GM19023 (cell line): ENCODE data around the gene ULBP2.

Source experiments
- ATAC-seq: cut with Tn5 transposase; IDR thresholded peaks from one replicate; pipeline ENCODE4 v1.9.1; 2021; ENCODE audit warnings: mild to moderate bottlenecking, moderate library complexity; ENCODE audit not compliant: unreplicated experiment

Gene ULBP2, protein sequence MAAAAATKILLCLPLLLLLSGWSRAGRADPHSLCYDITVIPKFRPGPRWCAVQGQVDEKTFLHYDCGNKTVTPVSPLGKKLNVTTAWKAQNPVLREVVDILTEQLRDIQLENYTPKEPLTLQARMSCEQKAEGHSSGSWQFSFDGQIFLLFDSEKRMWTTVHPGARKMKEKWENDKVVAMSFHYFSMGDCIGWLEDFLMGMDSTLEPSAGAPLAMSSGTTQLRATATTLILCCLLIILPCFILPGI

GRCh38 chr6:149941583-149942460, at the start of gene ULBP2:
TSS of gene ULBP2 (plus strand) at chr6:149942014. CDS start at chr6:149942073, 59 bp downstream.
- peak; percentile 40 for ATAC-seq

DNA sequence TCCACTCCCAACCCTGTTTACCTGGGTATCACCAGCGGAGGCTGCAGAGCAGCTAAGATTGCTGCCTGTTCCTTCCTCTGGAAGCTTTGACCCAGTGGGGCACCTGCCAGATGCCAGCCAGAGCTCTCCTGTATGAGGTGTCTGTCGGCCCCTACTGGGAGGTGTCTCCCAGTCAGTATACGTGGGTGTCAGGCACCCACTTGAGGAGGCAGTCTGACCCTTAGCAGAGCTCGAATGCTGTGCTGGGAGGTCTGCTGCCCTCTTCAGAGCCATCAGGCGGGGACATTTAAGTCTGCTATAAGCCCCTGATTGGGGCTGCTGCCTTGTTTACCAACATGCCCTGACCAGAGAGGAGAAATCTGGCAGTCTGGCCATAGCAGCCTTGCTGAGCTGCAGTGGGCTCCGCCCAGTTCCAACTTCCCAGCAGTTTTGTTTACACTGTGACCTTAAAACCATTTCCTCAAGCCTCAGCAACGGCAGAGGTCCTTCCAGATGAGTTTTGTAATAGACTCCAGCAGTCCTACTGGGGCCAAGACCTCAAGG, 46.7 kb upstream of the ULBP2 start:
- ATAC-seq = no peak

- ATAC-seq = no peak
Observed at GRCh38 chr6:149895833-149896271, 46.0 kb upstream of the ULBP2 start.

- no peak for ATAC-seq
Observed at GRCh38 chr6:149896491-149896890, 45.3 kb upstream of the ULBP2 start.

DNA sequence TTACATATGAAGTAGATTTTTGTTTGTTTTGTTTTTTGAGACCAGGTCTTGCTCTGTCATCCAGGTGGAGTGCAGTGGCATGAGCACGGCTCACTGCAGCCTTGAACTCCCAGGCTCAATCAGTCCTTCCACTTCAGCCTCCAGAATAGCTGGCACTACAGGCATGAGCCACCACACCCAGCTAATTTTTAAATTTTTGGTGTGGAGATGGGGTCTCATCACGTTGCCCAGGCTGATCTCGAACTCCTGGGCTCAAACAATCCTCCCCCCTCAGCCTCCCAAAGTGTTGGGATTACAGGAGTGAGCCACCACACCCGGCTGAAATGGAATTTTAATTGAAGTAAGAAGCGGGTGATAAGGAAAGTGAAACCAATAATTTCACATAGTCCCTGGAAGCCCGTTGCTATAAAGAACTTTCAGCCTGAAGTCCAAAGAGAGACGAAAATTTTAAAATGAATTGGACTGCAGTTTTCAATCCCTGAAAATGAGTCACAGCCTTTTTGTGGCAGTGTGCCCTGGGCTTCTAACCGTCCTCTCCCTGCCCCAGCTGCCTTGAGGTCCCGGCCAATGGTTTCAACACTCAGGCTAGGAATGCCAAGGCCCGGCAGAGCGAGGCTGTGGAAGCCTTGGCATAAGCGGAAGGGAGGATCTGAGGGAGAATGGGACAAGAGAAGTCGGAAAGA, 44.7 kb upstream of the ULBP2 start:
- no peak for ATAC-seq

DNA sequence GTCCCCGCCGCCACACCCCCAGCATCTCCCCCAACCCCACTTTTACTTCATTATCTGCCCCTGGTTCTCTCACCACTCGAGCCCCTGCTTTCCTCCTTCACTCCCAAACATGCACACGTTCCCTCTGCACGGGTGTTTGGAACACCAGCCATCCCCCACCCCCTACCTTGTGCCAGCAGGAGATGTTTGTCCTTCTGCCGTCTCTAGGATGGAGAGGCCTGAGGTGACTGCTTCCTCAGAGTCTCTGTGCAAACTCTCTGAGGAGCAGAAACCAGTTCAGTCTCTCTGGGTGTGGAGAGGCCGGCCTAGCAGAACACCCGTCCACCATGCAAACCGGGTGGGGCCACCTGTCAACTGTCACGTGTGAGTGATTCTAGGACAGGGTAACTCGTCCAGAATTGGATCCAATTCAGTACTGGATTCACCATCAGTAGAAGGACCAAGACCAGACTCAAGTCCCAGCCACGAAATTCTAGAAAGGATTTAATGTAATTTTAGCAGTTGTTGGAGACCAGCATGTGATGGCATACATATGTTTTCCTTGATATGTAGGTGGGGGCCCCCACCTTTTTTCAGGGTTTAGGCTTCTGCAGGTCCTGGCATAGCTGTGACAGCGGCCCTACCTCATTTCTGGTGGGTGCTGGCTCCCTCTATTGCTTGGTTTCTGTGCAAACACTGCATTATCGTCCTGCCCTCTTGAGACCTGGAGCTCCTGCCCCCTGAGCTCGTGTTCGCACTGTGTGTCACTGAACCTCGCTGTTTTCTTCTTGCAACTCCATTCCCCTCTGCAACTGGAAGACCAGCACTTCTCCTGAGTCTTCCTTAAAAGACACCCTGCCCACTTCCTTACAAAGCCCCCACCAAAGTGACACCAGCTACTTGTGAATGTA, 43.7 kb upstream of the ULBP2 start, which contains the start of gene RAET1E:
Gene RAET1E, minus strand, starts transcription at position 259 of the 890 bp plus-strand sequence. CDS start 7,212 bp downstream, outside the sequence.
- no peak for ATAC-seq

GRCh38 chr6:149898966-149899365, 42.8 kb upstream of the ULBP2 start:
- no peak for ATAC-seq

GRCh38 chr6:149899486-149899885, 42.3 kb upstream of the ULBP2 start:
- ATAC-seq = no peak

GRCh38 chr6:149899926-149900619, 41.7 kb upstream of the ULBP2 start:
- ATAC-seq = no peak

DNA sequence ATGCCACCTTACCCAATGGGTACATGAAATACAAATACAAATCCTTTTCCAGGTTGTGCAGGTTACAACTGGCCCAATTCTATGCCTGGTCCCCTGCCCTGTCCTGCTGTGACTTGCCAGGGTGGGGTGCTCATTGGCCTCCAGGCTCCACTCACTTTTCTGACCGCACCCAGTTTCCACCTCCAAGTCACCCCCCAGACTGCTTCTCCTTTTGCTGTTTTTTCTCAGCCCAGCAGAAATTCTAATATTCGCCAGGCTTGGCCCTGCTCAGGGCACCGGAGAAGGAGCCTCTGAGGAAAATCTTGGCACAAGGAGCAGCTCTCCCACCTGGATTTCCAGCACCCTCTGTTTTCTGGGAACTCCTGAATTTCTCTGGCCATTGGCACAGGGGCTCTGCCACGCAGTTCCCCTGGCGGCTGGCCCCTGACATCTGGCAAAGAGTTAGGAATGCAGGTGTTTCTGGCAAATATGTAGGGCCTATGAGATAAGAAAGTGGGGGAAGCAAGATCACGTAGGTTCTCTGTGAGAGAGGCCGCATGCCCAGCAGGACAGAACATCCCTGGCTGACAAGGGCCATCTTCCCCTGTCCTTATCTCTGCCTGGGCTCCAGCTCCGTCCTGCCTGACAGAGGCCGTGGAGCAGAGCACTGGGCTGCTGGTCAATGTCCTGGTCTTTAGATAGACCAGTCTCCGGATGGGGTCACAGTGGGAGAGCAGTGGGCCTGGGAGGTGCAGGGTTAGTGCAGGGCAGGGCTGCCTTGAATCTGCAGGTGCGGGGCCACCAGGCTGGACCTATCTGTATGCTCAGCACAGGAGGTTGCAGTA, 41.0 kb upstream of the ULBP2 start:
- ATAC-seq = no peak

- no peak for ATAC-seq
Observed at GRCh38 chr6:149901444-149902140, 40.2 kb upstream of the ULBP2 start.

DNA sequence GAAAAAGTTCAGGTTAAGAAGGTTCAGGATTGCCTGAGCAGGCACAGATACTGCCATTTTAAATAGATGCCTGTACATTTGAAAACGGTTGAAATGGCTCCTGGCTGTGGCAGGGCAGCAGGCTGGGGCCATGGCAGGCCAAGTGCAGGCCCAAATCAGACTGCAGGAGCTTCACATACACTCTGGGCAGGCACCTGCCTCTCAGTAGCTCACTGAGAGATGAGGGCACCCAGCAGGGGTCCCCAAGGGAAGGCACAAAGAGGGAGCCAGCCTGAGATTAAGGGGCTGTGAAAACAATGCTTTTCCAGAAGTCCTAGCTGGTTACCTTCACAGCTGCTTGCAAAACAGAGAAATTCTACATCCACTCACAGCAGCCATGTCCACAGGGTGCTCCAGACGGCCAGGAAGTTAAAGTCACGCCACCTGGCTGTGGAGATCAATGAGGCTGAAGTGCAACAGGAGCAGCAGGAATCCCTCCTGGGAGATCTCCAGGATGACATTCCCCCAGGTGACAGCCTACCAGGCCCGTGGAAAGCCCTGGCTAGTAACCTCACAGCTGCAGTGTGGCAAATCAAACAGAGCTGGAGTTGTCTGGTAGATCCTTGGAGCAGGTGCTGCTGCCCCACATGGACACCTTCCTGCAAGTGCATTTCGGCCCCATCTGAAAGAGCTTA, 37.7 kb upstream of the ULBP2 start:
- ATAC-seq = no peak

- ATAC-seq = no peak
Observed at GRCh38 chr6:149904661-149905370, 37.0 kb upstream of the ULBP2 start.

DNA sequence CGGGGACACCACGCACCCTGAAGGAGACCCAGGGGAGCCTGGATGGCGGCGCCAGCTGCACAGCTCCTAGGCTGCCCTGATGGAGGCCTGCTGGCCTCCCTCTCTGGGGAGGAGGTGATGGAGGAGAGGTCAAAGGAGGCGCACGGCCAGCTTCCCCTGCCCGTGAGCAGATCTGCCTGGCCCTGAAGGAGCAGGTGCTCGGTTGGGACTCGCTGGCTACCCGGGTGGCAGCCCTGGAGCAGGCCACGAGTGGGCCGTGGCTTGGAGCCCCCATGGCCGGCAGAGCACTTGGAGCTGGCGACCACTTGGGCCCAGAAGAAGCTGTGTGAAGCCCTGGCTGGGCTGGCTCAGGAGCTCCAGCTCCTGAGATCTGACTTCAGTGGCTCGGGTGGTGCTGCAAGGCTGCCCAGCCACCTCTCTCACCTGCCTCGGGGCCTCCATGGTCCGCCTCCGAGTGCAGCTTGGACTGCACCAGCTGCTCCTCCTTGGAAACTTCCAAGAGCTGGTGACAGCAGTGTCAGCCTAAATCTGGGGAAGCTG, 36.4 kb upstream of the ULBP2 start:
- ATAC-seq = no peak

GRCh38 chr6:149905911-149906371, 35.9 kb upstream of the ULBP2 start:
- ATAC-seq = no peak

DNA sequence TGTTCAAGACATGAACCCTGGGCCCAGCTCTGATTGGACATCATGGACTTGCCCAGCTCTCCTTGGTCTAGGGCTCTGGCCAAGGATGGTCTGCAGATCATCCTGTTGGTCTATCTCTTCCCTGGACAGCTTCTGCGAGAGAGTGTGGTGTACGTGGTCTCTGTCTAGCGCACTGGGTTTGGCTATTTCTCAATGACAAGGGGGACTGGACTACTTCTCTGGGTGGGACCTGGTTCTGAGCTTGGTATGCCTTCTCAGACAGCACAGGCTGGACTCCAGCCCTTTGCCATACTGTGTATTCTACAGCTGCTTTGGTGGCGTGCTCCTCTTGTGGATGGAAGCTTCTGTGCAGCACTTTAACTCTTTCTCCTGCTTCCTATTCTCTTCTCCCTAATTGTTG, 35.4 kb upstream of the ULBP2 start:
- no peak for ATAC-seq

DNA sequence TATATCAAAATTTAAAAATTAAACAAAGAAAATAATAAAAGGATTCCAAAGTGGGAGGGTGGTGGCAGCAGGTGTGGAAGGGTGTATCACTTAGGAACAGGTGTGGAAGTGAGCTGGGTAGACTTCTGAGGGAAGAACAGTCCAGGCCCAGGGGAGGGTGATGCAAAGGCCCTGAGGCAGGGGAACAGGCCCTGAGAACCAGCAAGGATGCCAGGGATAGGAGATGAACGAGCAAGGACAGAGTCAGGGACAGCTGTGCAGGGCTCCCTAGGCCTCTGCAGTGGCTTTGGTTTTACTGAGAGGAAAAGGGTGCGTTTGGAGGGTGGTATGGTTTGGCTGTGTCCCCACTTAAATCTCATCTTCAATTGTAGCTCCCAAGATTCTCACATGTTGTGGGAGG, 34.5 kb upstream of the ULBP2 start:
- no peak for ATAC-seq
